T-helper 1 cell treated with Interleukin-12 subunit alpha and Interleukin-12 subunit beta and Interleukin-4 antibody, amounts not matched to agents 30 μg/mL and 1 μg/mL, for 36 hours (primary cell): ENCODE data around the gene ZNF184.

Source experiments
- H3K27ac Mint-ChIP-seq: one replicate; pipeline ENCODE4 v1.8.0; 2021; ENCODE audit warnings: mild to moderate bottlenecking, mixed read lengths
- H3K27me3 Mint-ChIP-seq: one replicate; pipeline ENCODE4 v1.8.0; 2021; ENCODE audit warnings: low read depth, mixed read lengths
- H3K36me3 Mint-ChIP-seq: one replicate; pipeline ENCODE4 v1.8.0; 2021; ENCODE audit warnings: low read depth, mixed read lengths
- H3K4me1 Mint-ChIP-seq: one replicate; pipeline ENCODE4 v1.8.0; 2021; ENCODE audit warnings: low read depth, mixed read lengths
- H3K4me3 Mint-ChIP-seq: one replicate; pipeline ENCODE4 v1.8.0; 2021; ENCODE audit warnings: mild to moderate bottlenecking, moderate library complexity, mixed read lengths
- H3K9me3 Mint-ChIP-seq: one replicate; pipeline ENCODE4 v1.8.0; 2021; ENCODE audit warnings: mixed read lengths

The ZNF184 gene

DNA sequence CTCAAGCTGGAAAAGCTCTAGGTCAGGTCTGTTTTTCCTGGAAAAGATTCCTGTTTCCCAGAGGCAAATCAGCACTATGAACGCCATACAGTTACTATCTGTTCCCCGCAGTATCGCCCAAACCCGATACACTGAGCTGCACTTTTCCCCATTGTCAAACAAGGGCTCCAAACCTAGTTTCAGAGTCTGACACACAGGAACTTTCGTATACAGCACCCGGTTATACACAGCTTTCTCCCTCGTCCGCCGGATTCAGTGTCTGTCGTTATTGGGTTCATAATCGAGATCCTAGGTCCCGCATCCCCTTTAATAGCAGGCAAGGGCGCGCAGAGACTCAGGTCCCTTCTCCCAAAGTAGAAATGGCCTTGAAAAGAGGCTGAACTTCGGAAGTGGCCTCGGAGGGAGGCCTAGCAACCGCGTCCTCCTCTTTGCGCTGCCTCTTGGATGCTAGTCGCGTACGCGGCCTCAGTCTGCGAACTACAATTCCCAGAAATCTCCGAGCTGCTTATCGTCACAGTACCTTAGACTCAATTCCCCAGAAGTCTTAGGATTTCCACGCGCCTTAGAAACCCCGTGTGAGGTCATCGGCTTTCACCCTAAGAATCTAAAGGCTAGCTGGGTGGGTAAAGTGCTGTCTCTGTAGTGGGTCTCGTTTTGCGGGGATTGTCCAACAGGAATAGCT, 50.1 kb downstream of the ZNF184 start:
- Mint-ChIP-seq H3K4me3 (no peak overlapping the region), H3K4me1 (no peaks in the 10 kb centered on the region), H3K9me3 (peaks cover 32% of the 10 kb centered on the region), H3K27ac (no peak overlapping the region), H3K27me3 (no peaks in the 10 kb centered on the region), H3K36me3 (no peaks in the 10 kb centered on the region)

DNA sequence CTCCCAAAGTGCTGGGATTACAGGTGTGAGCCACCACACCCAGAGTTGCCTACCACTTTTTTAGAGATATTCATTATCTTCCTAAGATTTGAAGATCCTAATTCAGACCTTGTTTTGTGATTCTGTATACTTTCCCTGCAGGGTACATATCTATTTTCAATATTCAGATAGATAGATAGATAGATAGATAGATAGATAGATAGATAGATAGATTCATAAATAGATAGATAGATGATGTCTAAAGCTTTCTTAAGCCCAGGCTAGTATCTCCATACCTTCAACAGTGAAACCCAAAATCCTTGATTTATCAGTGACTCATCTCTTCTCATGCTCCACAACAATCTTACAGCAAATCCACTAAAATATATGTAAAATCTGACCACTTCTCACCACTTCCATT, 53.5 kb downstream of the ZNF184 start:
- no peak overlapping the region for H3K4me3 Mint-ChIP-seq
- no peaks in the 10 kb centered on the region for H3K4me1 Mint-ChIP-seq
- peaks cover 38% of the 10 kb centered on the region for H3K9me3 Mint-ChIP-seq
- H3K27ac Mint-ChIP-seq: no peak overlapping the region
- H3K27me3 Mint-ChIP-seq: no peaks in the 10 kb centered on the region
- no peaks in the 10 kb centered on the region for H3K36me3 Mint-ChIP-seq

GRCh38 chr6:27415898-27416297, 57.0 kb downstream of the ZNF184 start:
- no peak overlapping the region for H3K27ac Mint-ChIP-seq
- H3K27me3 Mint-ChIP-seq: no peaks in the 10 kb centered on the region
- no peak overlapping the region for H3K4me3 Mint-ChIP-seq
- H3K9me3 Mint-ChIP-seq: peaks cover 27% of the 10 kb centered on the region
- H3K36me3 Mint-ChIP-seq: no peaks in the 10 kb centered on the region
- H3K4me1 Mint-ChIP-seq: no peaks in the 10 kb centered on the region

DNA sequence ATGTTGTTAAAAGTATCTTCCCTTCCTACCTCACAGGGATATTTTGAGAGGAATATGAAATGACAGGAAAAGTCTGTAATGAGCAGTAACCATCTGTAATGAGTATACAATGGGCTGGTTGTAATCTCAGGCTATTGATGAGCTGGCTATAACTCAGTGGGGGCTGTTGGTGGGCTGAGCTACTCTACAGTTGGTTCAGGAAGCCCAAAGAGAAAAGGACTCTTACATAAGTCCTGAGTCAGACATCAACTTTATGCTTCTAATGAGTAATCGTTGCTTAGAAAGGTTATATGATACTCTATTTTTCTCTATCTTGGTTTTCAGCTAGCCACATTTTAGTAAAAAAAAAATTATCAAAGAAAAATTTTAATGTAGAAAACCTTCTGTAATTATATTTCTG, 57.9 kb downstream of the ZNF184 start:
- peaks cover 28% of the 10 kb centered on the region for H3K9me3 Mint-ChIP-seq
- H3K36me3 Mint-ChIP-seq: no peaks in the 10 kb centered on the region
- H3K27ac Mint-ChIP-seq: no peak overlapping the region
- H3K4me1 Mint-ChIP-seq: no peaks in the 10 kb centered on the region
- H3K4me3 Mint-ChIP-seq: no peak overlapping the region
- H3K27me3 Mint-ChIP-seq: no peaks in the 10 kb centered on the region

GRCh38 chr6:27414300-27414699, 58.6 kb downstream of the ZNF184 start:
- no peak overlapping the region for H3K4me3 Mint-ChIP-seq

DNA sequence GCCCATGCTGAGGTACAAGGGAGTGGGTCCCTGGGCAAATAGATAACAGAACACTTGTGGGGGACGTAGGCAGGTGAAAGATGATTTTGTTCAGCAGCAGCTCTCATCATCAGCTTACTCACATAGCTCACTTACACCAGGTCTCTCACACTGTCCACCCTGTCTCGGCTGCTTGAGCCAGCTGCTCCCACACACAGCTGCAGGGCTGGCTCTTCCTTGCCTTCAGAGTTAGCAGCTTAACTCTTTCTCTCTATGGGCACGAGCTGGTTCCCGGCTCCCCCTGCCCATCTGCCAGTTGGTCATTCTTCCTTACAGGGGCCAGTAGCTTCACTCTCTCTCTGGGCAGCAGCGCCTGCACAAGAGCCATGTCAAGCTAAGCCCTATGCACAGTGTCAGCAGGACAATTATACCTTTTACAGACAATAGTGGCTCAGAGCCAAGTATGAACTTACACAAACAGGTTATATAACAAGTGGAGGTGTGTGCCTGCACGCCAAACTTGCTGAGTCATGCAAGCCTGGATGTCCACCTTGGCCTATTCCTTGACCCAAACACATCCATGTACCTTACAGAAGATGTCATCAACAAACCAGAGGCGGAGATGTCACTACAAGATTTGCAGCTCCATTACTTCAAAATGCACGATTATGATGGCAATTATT, 65.6 kb downstream of the ZNF184 start:
- Mint-ChIP-seq H3K4me3 (no peak overlapping the region), H3K27ac (no peak overlapping the region), H3K36me3 (peaks cover 3% of the 10 kb centered on the region)

More at GRCh38 chr6:27414300-27414699, 58.6 kb downstream of the ZNF184 start:
- Mint-ChIP-seq H3K4me1 (no peaks in the 10 kb centered on the region), H3K9me3 (peaks cover 25% of the 10 kb centered on the region), H3K27ac (no peak overlapping the region), H3K36me3 (no peaks in the 10 kb centered on the region), H3K27me3 (no peaks in the 10 kb centered on the region)

GRCh38 chr6:27406085-27406484, 66.8 kb downstream of the ZNF184 start:
- H3K27me3 Mint-ChIP-seq: no peaks in the 10 kb centered on the region
- H3K27ac Mint-ChIP-seq: no peak overlapping the region
- no peak overlapping the region for H3K4me3 Mint-ChIP-seq
- peaks cover 55% of the 10 kb centered on the region for H3K9me3 Mint-ChIP-seq
- peaks cover 3% of the 10 kb centered on the region for H3K36me3 Mint-ChIP-seq
- H3K4me1 Mint-ChIP-seq: no peaks in the 10 kb centered on the region

More for the DNA sequence above, 65.6 kb downstream of the ZNF184 start:
- peaks cover 46% of the 10 kb centered on the region for H3K9me3 Mint-ChIP-seq
- H3K27me3 Mint-ChIP-seq: no peaks in the 10 kb centered on the region
- no peaks in the 10 kb centered on the region for H3K4me1 Mint-ChIP-seq

DNA sequence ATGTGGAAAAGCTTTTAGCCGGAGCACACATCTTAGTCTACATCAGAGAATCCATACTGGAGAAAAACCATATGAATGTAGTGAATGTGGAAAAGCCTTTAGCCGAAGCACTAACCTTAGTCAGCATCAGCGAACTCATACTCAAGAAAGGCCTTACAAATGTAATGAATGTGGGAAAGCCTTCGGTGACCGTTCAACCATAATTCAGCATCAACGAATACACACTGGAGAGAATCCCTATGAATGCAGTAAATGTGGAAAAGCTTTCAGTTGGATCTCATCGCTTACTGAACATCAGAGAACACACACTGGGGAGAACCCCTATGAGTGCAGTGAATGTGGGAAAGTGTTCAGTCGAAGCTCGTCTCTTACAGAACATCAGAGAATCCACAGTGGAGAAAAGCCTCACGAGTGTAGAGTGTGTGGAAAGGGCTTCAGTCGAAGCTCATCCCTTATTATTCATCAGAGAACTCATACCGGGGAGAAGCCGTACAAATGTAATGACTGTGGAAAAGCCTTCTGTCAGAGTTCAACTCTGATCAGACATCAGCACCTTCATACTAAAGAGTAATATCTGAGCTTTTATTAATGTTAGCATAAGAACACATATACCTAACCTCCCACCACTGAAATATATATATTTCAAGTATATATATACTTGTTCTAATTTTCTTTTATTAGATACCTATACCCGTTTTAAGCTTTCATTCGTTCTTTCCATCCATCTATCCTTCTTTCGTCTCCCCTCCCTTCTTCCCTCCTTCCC, 71.8 kb downstream of the ZNF184 start:
- peaks cover 6% of the 10 kb centered on the region for H3K36me3 Mint-ChIP-seq
- H3K9me3 Mint-ChIP-seq: peaks cover 58% of the 10 kb centered on the region
- H3K27me3 Mint-ChIP-seq: no peaks in the 10 kb centered on the region
- no peak overlapping the region for H3K4me3 Mint-ChIP-seq
- H3K27ac Mint-ChIP-seq: no peak overlapping the region
- no peaks in the 10 kb centered on the region for H3K4me1 Mint-ChIP-seq
